Stimulated activated CD4-positive, alpha-beta T cell treated with anti-CD3 and anti-CD28 coated beads, Interleukin-2, amount 100 ng/mL, for 48 hours (primary cell): Measurements from ENCODE around the gene ANKS4B.
A peak's percentile ranks its signal among the peaks of the same experiment; 100 is the strongest.
"Not testable (repeated sequence)": the region's sequence is repeated elsewhere in the genome, so short reads cannot be mapped to it uniquely, and the experiment has no call there.

Experiments
- DNase-seq, 2 donors: peaks; one replicate each; pipeline ENCODE4 v3.0.0-alpha.2; 2020

ANKS4B gene, protein sequence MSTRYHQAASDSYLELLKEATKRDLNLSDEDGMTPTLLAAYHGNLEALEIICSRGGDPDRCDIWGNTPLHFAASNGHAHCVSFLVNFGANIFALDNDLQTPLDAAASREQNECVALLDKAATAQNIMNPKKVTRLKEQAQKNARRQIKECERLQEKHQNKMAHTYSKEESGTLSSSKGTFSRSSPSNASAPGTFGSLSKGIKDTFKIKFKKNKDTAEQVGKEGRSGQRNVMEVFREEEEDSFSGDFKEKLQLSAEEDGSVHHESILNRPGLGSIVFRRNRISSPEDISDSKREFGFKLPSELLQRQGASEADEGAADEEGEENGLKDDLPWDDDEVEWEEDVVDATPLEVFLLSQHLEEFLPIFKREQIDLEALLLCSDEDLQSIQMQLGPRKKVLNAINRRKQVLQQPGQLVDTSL

GRCh38 chr16:21233521-21234150, at the start of gene ANKS4B:
TSS of gene ANKS4B (plus strand) at chr16:21233699. CDS start at chr16:21233738, 39 bp downstream.
- no peak for DNase-seq

- no peak for DNase-seq
Observed at GRCh38 chr16:21183995-21184394, 49.5 kb upstream of the ANKS4B start.

DNA sequence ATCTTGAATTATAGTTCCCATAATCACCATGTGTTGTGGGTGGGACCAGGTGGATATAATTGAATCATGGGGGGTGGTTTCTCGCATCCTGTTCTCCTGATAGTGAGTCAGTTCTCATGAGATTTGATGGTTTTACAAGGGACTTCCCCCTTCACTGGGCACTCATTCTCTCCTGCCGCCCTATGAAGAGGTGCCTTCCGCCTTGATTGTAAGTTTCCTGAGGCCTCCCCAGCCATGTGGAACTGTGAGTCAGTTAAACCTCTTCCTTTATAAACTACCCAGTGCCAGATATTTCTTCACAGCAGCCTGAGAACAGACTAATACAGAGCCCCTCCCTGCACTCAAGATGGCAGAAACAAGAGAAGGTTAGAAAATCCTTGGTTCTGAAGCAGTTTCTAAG, 48.7 kb upstream of the ANKS4B start:
- peak in 1 of 2 donors; percentile 13 for DNase-seq

DNA sequence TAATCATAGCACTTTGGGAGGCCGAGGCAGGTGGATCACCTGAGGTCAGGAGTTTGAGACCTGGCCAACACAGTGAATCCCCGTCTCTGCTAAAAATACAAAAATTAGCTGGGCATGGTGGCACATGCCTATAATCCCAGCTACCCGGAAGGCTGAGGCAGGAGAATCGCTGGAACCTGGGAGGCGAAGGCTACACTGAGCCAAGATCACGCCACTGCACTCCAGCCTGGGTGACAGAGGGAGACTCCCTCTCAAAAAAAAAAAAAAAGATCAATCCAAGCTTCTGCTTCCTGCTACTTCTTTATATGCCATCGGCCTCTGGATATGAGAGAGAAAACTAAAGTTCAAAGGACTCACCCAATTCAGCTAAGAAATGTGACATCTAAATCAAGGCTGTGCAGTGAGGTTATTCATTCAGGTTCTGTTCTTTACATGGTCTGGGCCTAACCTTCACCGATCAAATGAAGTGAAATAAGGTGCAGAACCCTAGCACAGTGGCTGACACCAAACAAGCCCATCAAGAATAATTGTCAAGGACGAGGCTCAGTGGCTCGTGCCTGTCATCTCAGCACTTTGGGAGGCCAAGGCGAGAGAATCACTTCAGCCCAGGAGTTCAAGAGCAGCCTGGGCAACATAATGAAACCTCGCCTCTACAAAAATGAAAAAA, 47.7 kb upstream of the ANKS4B start:
- DNase-seq: no peak

DNA sequence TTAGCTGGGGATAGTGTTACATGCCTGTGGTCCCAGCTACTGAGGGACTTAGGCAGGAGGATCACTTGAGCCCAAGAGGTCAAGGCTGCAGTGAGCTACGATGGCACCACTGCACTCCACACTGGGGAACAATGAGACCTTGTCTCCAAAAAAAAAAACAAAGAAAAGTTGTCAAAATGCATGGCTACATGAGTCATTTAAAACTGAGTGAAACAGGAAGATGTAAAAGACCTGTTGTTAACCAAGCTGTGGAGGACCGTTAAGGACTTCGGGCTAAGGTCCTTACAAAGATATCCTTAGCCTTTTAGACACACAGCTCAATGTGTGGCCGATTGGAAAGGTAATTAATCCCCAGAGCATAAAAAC, 47.2 kb upstream of the ANKS4B start:
- DNase-seq: no peak

GRCh38 chr16:21189311-21189710, 44.2 kb upstream of the ANKS4B start:
- no peak for DNase-seq

DNA sequence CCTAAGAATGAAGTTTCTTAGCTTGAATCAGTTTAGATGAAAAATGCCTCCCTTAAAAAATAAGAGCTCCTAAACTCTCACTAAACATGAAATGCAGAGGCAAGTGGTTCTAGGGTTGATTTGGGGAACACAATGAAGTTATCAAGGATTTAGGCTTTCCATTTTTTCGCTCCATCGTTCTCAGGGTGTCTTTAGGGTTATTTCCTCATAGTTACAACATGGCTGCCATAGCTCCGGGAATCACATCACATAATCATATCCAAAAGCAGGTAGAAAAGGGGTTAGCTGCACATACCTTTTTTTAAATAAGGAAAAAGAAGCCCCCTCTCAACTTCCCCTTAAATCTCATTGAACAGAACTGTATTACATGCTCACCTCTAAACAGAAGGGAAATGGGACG, 43.5 kb upstream of the ANKS4B start:
- DNase-seq: no peak

DNA sequence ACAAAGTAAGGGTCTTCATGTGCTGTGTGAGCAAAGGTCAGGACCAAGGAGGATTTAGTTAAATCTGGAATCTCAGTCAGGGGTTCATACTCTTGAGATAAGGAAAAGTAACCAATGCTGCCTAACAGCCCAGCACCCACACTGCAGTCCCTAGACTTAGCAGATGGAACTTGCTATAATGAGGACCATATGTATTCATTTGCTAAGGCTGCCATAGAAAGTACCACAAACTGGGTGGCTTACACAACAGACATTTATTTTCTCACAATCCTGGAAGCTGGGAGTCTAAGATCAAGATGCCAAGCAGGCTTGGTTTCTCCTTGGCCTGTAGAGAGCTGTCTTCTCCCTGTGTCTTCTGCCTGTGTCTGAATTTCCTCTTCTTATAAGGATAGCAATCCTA, 42.9 kb upstream of the ANKS4B start:
- DNase-seq: no peak

DNA sequence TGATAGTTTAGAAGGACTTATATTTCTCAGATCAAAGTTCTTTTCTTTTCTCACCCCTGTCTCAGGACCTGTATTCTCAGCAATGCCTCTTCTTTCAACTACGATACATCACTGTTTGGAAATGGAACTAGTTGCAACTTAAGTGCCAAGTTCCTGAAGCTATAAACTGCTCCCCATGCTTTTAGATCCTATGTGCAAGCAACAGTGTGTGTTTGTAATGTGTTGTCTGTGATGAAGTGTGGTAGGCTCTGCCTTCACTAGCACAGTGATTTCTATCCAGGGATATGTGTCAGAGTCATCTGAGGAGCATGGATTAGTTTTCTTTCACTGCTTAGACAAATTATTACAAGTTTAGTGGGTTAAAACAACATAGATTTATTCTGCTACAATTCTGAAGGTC, 40.5 kb upstream of the ANKS4B start:
- no peak for DNase-seq

DNA sequence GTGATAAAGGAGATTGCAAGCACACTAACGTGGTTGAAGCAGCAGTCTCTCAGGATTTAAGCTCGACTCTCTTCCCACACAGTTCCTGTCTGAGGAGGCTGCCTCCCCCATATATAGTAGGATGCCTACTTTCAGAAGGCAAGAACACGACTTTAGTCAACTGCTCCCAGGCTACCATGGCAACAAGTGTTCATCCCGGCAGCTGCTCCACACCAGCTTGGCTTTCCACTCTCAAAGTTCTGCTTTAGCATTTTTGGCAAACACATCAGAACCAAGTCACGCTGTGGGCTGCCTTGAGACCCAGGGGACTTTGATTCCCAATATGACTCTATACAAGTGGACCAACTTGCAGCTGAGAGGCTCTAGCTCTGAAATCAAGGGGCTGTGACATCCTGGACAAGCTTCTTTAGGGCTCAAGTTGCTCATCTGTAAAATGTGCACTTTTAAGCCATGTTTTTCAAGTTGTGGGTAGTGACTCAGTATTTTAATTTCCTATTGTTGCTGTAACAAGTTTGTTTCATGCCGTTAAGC, 38.7 kb upstream of the ANKS4B start:
- no peak for DNase-seq

DNA sequence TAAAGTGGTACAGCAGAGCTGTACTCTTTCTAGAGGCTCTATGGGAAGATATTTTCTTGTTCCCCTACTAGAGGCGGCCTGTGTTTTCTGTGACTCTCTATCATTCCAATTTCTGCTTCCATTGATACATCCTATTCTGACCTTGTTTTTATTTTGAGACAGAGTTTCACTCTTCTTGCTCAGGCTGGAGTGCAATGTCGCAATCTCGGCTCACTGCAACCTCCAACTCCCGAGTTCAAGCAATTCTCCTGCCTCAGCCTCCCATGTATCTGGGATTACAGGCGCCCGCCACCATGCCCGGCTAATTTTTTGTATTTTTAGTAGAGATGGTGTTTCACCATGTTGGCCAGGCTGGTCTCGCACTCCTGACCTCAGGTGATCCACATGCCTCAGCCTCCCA, 38.2 kb upstream of the ANKS4B start:
- DNase-seq: not testable (repeated sequence)

DNA sequence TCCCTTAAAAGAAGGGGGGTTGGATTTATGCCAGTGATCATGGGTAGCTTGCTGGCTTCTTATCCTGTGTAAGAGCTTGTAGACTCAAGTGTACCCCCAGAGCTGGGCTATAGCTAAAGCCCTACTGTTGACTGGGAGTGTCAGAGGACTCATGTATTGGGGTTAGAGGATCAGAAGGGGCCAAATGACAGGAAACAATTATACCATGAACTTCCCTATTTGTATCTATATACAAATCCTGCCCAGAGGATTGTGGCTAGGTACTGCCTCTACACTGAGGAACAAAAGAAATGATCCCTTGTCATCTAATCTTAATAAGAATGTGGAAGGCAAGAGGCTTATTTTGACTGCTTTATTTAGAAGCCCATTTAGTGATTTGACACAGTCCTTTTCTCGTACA, 36.4 kb upstream of the ANKS4B start:
- DNase-seq: no peak

DNA sequence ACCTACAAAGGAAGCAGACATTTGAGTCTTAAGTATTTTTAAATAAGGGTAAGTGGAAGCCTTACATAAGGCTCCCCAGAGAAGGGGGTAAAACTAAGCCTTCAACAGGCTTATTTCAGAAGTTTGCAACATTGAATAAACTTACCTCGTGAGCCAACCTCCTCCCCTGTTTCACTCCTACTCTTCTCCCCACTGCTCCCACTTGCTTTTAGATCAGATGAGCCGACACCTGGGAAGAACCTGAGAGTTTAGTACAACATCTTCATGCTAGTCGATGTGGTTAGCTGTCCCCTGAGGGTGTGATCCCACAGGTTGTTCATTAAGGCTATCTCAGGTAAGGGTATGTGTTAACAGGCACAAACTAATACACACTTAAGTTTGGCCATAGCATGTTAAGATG, 35.9 kb upstream of the ANKS4B start:
- no peak for DNase-seq

- no peak for DNase-seq
Observed at GRCh38 chr16:21199607-21200218, 33.8 kb upstream of the ANKS4B start.

DNA sequence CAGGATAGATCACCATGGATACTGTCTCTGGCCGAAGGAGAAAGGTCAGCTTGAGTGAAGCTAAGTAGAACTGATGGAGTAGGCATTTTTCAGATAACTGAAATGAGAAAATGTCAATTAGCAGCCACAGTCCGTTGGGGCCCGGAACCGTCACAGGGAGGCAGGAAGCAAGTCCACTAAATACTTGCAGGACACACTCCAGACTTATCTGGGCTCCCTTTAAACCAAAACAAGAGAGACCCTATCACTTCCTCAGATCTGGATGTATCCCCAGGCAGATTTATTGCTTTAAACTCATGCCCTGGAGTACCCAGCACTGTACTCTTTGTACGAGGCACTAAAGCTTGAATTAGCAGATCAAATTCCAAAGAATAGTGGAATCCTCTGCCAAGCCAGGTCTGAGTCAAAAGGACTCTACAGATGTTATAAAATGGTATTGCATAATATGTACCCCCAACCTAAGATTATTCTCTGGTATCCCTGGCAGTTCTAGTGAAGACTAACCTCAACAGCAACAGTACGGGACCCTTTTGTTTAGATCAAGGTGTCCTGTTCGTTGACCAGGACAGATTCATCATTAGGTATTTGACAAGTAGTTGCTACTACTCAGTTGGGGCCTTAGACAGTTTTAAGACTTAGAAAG, 30.2 kb upstream of the ANKS4B start:
- DNase-seq: no peak

DNA sequence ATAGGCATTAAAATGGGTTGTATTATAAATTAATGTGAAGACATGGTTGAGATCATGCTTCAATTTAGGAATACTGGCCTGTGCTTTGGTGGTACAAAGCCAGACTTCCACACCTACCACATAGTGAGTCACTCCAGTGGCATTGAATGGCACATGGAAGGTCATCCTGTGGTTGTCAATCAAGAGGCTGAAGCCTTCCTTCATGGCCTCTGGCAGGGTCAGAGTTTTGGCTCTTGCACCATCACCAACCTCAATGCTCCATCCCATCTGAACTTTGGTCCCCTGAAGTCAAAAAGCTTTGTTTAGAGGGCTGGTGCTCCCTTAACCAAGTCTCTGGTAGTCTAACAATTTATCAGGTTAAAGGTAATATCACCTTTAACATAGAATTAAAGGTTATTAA, 28.2 kb upstream of the ANKS4B start:
- DNase-seq: no peak

GRCh38 chr16:21206550-21206949, 26.9 kb upstream of the ANKS4B start:
- DNase-seq: no peak

- no peak for DNase-seq
Observed at GRCh38 chr16:21208446-21209230, 24.9 kb upstream of the ANKS4B start.

GRCh38 chr16:21211486-21211885, 22.0 kb upstream of the ANKS4B start, which contains the start of gene ZP2:
TSS of gene ZP2 (minus strand) at chr16:21211574. CDS start at chr16:21211547, 27 bp downstream.
- DNase-seq: no peak

DNA sequence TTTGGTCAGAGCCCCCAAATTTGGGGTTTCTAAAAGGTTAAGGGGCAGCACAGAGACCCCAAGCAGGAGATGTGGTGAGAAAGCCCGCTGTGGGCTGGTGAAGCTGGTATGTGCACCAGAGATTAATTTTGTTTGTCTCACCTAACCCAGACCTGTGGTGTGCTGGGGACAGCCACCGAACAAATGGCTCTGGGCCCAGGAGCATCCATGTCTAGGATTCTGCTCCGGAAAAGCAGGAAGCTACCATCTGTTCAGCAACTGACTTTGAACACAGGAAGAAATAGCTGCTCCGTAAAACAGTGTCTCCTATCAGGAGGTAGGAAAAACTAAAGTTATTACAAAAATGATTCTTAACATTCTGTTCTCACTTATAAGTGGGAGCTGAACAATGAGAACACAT, 19.4 kb upstream of the ANKS4B start:
- DNase-seq: no peak

- no peak for DNase-seq
Observed at GRCh38 chr16:21217121-21217520, 16.4 kb upstream of the ANKS4B start.

DNA sequence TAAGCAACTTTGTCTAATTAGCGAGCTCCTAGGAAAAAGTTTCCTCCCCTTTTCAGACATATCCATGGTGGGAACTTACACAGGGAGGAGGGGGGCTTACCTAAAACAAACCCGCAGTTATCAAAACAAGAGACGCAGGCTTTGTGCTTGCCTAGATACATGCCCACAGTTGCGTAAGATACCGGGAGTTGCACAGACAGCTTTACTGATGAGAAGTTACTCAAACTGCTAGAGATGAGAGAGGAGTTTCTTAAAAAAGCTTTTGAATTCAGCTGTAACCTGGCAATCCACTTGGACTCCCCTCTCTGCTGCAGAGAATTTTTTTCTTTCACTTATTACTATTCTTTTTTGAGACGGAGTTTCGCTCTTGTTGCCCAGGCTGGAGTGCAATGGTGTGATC, 15.3 kb upstream of the ANKS4B start:
- DNase-seq: no peak
